Dendritic cell treated with granulocyte-macrophage colony-stimulating factor and Interleukin-4, amounts not matched to agents 40 ng/mL and 50 ng/mL, for 4 days (primary cell): Measurements from ENCODE around the gene PPTC7.
A peak's percentile ranks its signal among the peaks of the same experiment; 100 is the strongest.
"Not testable (repeated sequence)": the region's sequence is repeated elsewhere in the genome, so short reads cannot be mapped to it uniquely, and the experiment has no call there.

Experiments used
- H3K27ac Mint-ChIP-seq: one replicate; pipeline ENCODE4 v1.8.0; 2022; ENCODE audit warnings: mild to moderate bottlenecking, mixed read lengths
- H3K27me3 Mint-ChIP-seq: one replicate; pipeline ENCODE4 v1.8.0; 2022; ENCODE audit warnings: mild to moderate bottlenecking, mixed read lengths
- H3K36me3 Mint-ChIP-seq: one replicate; pipeline ENCODE4 v1.8.0; 2022; ENCODE audit warnings: low read depth, mixed read lengths
- H3K4me1 Mint-ChIP-seq: one replicate; pipeline ENCODE4 v1.8.0; 2022; ENCODE audit warnings: low read depth, mixed read lengths
- H3K4me3 Mint-ChIP-seq: one replicate; pipeline ENCODE4 v1.8.0; 2022; ENCODE audit warnings: mild to moderate bottlenecking, moderate library complexity, mixed read lengths
- H3K9me3 Mint-ChIP-seq: one replicate; pipeline ENCODE4 v1.8.0; 2022; ENCODE audit warnings: mixed read lengths
- intact Hi-C: fragments of 100-400 bp; cut with micrococcal nuclease; formaldehyde crosslinking; loops from one replicate; pipeline ENCODE4 v1.15.0; 2022

Gene PPTC7

DNA sequence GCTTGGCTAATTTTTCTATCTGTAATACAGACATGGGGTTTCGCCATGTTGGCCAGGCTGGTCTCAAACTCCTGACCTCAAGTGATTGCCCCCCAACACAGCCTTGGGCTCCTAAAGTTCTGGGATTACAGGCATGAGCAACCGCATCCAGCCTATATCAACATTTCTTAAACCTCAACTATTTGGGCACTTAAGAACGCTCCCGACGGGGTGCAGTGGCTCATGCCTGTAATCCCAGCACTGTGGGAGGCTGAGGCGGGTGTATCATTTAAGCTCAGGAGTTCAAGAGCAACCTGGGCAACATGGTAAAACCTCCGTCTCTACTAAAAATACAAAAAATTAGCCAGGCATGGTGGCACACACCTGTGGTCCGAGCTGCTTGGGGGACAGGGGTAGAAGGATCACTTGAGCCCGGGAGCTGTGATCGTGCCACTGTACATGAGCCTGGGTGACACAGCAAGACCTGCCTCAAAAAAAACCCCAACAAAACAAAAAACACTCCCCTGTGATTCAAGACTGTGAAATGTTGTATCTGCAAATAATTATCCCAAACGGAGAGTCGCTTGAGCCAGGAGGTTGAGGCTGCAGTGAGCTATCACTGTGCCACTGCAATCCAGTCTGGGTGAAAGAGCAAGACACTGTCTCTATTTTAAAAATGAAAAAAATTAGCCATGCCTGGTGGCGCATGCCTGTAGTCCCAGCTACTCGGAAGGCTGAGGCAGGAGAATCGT, 21.5 kb downstream of the PPTC7 start:
- intact Hi-C loops: loop anchor here (2.0 kb wide), 1 partner anchor 15 kb away; no protein-coding TSS in a partner anchor
- Mint-ChIP-seq H3K4me3 (no peak overlapping the region), H3K9me3 (peaks cover 12% of the 10 kb centered on the region), H3K4me1 (peaks cover 63% of the 10 kb centered on the region), H3K36me3 (peaks cover 12% of the 10 kb centered on the region), H3K27me3 (no peaks in the 10 kb centered on the region), H3K27ac (peak overlapping the region; percentile 60)

DNA sequence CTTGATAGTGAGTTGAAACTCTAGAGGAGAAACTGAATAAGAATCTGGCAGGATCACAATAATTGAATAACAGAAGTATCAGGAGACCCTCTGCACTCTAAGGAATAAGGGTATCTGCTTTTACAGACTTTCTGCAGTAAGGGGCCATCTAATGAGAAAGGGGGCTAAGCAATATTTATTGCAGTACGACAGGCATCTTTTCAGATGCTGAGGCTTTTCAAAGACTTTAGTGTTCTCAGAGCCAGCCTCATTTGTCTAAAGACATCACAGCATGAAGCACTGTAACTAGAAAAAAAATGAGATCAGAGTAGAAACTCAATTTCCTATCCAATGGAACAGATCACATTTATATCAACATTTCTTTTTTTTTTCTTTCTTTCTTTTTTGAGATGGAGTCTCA, 22.2 kb downstream of the PPTC7 start:
- Mint-ChIP-seq H3K27ac (no peak overlapping the region), H3K9me3 (peaks cover 12% of the 10 kb centered on the region), H3K4me3 (no peak overlapping the region), H3K36me3 (peaks cover 12% of the 10 kb centered on the region), H3K4me1 (peaks cover 63% of the 10 kb centered on the region), H3K27me3 (no peaks in the 10 kb centered on the region)
- intact Hi-C loops: no loop called here

DNA sequence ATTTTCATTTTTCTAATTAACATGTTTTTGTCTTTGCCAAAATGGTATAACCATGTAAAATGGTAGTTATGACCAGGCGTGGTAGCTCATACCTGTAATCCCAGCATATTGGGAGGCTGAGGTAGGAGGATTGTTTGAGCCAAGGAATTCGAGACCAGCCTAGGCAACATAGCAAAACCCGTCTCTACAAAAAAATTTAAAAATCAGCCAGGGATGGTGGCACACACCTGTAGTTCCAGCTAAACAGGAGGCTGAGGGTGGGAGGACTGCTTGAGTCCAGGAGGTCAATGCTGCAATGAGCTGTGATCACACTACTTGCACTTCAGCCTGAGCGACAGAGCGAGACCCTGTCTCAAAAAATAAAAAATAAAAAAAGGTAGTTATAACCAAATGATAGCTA, 23.1 kb downstream of the PPTC7 start:
- Mint-ChIP-seq H3K4me3 (no peak overlapping the region), H3K9me3 (peaks cover 12% of the 10 kb centered on the region), H3K27me3 (no peaks in the 10 kb centered on the region), H3K4me1 (peaks cover 63% of the 10 kb centered on the region), H3K27ac (no peak overlapping the region), H3K36me3 (peaks cover 12% of the 10 kb centered on the region)
- intact Hi-C loops: no loop called here

DNA sequence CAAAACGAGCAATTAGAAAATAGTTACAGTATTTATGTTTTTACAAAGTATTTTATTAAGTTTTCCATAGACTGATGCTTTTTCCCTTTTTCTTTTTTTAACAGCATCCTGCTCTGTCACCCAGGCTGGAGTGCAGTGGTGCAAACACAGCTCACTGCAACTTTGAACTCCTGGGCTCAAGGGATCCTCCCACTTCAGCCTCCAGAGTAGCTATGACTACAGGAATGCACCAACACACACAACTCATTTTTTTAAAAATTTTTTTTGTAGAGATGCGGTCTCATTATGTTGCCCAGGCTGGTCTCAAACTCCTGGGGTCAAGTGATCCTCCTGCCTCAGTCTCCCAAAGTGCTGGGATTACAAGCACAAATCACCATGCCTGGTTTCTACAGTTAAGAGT, 24.2 kb downstream of the PPTC7 start:
- peaks cover 65% of the 10 kb centered on the region for H3K4me1 Mint-ChIP-seq
- H3K27me3 Mint-ChIP-seq, H3K4me3 Mint-ChIP-seq, H3K27ac Mint-ChIP-seq: not testable (repeated sequence)
- H3K36me3 Mint-ChIP-seq: peaks cover 12% of the 10 kb centered on the region
- intact Hi-C loops: loop anchor here (10.0 kb wide), 1 partner anchor 54 kb away; the partner anchor contains the start of genes RAD9B and VPS29
- H3K9me3 Mint-ChIP-seq: peaks cover 12% of the 10 kb centered on the region

DNA sequence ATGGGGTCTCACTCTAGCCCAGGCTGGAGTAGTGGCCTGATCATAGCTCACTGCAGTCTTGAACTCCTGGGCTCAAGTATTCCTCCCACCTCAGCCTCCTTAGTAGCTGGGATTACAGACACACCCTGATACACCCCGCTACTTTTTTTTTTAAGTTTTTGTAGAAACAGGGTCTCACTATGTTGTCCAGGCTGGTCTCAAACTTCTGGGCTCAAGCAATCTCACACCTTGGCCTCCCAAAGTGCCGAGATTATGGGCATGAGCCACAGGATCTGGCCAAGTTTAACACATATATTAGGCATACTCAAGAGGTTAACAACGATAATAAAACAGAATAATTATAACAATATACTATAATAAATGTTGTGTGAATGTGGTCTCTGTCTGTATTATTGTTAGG, 25.8 kb downstream of the PPTC7 start:
- Mint-ChIP-seq H3K9me3 (peaks cover 12% of the 10 kb centered on the region), H3K27me3 (no peaks in the 10 kb centered on the region), H3K4me1 (peaks cover 54% of the 10 kb centered on the region), H3K36me3 (peaks cover 12% of the 10 kb centered on the region), H3K4me3 (no peak overlapping the region), H3K27ac (no peak overlapping the region)
- intact Hi-C loops: loop anchor here (10.0 kb wide), 1 partner anchor 52 kb away; the partner anchor contains the start of genes RAD9B and VPS29

DNA sequence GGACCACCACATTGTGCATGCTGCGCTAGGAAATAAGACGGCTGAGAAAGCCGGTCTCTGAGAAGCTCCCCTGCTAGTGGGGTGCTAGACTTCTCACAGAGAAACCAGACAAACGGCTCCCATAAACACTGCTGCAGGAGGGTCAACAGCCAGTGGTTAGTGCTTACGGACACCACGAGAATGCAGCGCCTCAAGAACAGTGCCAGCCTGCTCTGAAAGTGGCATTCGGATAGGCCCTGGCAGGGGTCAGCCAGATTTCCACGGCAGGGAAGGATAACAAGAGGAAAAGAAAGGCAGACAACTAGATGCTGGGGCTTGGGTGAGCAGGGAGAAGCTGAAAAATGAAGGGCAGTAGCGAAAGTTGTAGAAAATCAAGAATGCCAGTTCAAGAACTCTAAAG, 26.4 kb downstream of the PPTC7 start:
- peaks cover 12% of the 10 kb centered on the region for H3K9me3 Mint-ChIP-seq
- peaks cover 16% of the 10 kb centered on the region for H3K36me3 Mint-ChIP-seq
- intact Hi-C loops: loop anchor here (10.0 kb wide), 1 partner anchor 52 kb away; the partner anchor contains the start of genes RAD9B and VPS29
- peaks cover 55% of the 10 kb centered on the region for H3K4me1 Mint-ChIP-seq
- no peaks in the 10 kb centered on the region for H3K27me3 Mint-ChIP-seq
- no peak overlapping the region for H3K4me3 Mint-ChIP-seq
- peak overlapping the region; percentile 50 for H3K27ac Mint-ChIP-seq

DNA sequence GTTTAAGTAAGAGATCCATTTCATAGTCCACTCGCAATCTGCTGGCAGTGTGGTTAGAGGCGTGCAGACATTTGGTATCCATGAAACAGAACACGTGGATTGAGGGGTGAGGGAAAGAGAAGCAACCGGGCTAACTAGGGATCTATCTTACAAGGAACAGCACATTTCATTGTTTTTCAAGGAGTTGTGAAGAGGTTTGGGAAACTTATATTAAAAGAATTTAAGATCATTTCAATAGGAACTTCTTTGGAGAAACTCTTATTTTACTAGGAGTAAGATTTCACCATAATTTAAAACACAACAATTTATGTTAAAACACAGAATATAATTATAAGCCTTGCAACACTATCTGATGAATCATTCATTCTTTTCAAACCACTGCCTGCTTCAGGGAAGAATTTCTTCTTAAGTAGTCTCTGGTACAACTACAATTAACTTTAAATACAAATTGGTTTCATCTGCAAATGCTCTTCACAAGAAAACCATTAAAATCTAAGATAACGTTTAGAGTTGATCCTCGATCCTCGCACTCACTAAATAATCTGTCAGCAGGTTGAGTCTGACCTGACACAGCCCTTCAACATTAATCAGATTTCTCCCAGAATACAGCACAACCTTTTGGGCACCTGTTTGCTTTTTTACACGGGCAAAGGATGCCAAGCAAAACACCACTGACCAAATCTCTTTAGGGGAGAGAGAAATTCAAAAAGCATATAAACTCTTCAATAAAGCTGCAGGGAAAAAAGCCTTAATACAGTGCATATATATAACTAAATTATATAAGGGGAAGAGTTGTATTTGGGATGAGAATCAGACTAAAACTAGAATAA, 27.3 kb downstream of the PPTC7 start:
- Mint-ChIP-seq H3K4me1 (peaks cover 47% of the 10 kb centered on the region), H3K27ac (peak overlapping the region; percentile 50), H3K36me3 (peaks cover 25% of the 10 kb centered on the region), H3K4me3 (no peak overlapping the region), H3K27me3 (no peaks in the 10 kb centered on the region), H3K9me3 (peaks cover 12% of the 10 kb centered on the region)
- intact Hi-C loops: loop anchor here (10.0 kb wide), 1 partner anchor 51 kb away; the partner anchor contains the start of genes RAD9B and VPS29

DNA sequence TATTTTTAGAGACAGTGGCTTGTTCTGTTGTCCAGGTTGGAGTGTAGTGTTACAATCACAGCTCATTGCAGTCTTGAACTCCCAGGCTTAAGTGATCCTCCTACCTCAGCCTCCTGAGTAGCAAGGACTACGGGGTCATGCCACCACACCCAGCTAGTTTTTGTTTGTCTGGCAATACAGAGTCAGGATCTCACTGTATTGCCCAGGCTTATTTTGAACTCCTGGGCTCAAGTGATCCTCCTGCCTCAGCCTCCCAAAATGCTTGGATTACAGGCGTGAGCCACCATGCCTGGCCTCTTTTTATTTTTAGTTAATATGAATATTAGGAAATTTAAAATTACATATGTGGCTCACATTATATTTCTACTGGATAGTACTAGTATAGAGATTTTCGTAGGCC, 28.9 kb downstream of the PPTC7 start:
- H3K36me3 Mint-ChIP-seq: peaks cover 41% of the 10 kb centered on the region
- peaks cover 12% of the 10 kb centered on the region for H3K9me3 Mint-ChIP-seq
- peaks cover 46% of the 10 kb centered on the region for H3K4me1 Mint-ChIP-seq
- H3K27ac Mint-ChIP-seq: no peak overlapping the region
- H3K27me3 Mint-ChIP-seq: no peaks in the 10 kb centered on the region
- H3K4me3 Mint-ChIP-seq: no peak overlapping the region
- intact Hi-C loops: loop anchor here (5.0 to 10.0 kb wide), 2 partner anchors 49 to 102 kb away; partner anchors contain the start of genes ARPC3, RAD9B and VPS29

DNA sequence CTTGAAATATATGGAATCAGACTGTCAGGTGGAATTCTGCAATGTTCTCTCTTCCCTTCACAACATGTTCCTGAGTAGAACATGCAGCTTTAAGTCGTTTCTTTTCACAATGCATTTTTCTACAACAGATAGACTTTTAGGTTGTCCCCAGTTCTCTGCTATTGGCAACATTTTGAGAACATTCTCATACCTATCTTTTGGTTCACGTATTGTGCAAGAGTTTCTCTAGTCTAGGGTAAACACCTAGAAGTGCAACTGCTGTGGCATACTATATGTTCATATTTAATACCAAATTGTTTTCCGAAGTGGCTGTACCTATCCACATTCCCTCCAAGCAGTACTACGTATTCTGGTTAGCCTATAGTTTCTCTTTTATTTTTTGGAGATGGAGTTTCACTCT, 32.1 kb downstream of the PPTC7 start:
- intact Hi-C loops: loop anchor here (5.0 to 10.0 kb wide), 2 partner anchors 46 to 99 kb away; partner anchors contain the start of genes ARPC3, RAD9B and VPS29
- H3K4me1 Mint-ChIP-seq: peaks cover 35% of the 10 kb centered on the region
- H3K27me3 Mint-ChIP-seq: no peaks in the 10 kb centered on the region
- H3K4me3 Mint-ChIP-seq: no peak overlapping the region
- peaks cover 50% of the 10 kb centered on the region for H3K36me3 Mint-ChIP-seq
- no peaks in the 10 kb centered on the region for H3K9me3 Mint-ChIP-seq
- H3K27ac Mint-ChIP-seq: no peak overlapping the region

DNA sequence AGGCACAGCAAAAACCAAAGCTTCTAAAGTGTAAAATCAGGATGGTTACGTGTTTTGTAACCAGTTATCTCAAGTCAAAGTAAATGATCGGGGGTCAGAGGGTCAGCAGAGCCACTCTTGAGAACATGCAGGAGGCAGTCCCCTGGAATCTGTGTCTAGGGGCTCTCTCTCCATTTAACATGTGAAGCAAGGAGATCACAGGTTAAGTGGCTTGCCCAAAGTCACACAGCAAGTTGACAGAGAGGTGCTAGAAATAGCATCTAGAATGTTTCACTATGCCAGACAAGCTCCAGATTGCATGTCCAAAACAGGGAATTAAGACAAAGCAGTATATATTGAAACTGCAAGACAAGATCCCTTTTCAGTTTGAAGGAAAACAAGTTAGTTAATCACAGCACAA, 33.4 kb downstream of the PPTC7 start:
- Mint-ChIP-seq H3K27ac (no peak overlapping the region), H3K27me3 (no peaks in the 10 kb centered on the region), H3K9me3 (no peaks in the 10 kb centered on the region), H3K4me3 (no peak overlapping the region), H3K36me3 (peaks cover 63% of the 10 kb centered on the region), H3K4me1 (peaks cover 33% of the 10 kb centered on the region)
- intact Hi-C loops: loop anchor here (5.0 to 10.0 kb wide), 2 partner anchors 45 to 97 kb away; partner anchors contain the start of genes ARPC3, RAD9B and VPS29

DNA sequence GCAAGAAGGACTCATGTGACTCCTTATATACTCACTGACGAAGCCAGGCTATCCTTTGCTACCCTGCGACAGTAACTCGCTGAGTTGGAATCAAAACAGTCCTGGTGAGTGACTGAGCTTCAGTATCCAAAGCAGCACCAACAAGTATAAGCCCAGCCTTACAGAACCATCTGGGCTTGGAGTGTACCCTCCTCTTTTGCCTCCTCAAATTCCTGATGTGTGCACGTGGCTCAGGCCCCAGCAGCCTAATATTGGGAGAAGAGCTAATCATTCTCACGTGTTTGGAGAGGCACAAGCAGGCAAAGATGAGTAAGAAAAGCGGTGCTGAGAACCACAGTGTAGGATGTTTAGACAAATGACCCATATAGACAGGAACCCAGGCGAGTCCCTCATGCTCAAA, 34.4 kb downstream of the PPTC7 start:
- Mint-ChIP-seq H3K36me3 (peaks cover 72% of the 10 kb centered on the region), H3K27me3 (no peaks in the 10 kb centered on the region), H3K27ac (no peak overlapping the region), H3K4me3 (no peak overlapping the region), H3K9me3 (no peaks in the 10 kb centered on the region), H3K4me1 (peaks cover 31% of the 10 kb centered on the region)
- intact Hi-C loops: no loop called here

DNA sequence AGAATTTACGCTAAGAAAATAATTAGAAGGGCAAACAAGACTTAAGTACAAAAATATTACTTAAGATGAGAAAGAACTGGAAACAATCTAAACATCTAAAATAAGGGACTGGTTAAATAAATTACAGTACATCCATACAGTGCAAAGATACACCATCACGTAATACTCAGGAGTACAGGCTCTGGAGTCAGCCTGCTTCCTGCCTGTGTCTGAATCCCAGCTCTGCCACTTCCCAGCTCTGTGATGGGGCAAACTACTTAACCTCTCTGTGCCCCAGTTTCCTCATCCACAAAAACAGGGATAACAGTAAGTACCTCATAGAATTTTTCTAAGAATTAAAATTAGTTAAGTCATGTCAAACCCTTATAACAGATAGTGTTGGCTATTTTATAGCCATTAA, 36.0 kb downstream of the PPTC7 start:
- Mint-ChIP-seq H3K36me3 (peaks cover 87% of the 10 kb centered on the region), H3K4me3 (no peak overlapping the region), H3K27ac (no peak overlapping the region), H3K9me3 (no peaks in the 10 kb centered on the region), H3K27me3 (no peaks in the 10 kb centered on the region), H3K4me1 (peaks cover 33% of the 10 kb centered on the region)
- intact Hi-C loops: no loop called here

DNA sequence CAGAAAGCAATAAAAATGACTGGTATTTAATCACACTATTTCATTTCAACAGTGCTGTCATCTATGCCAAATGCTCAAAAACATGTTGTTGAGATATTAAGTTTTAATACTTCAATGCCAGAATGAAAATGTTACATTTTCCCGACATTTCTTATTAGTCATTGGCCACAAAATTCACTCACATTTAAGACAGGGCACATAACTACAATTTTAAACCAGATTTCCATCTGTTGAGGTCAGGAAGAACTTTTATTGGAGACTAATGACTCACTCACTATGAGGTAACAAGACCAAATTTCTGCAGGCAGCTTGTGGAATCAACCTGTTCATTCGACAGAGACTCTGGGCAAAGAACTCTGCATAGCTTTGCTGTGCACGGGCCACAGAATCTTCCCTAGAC, 36.8 kb downstream of the PPTC7 start:
- Mint-ChIP-seq H3K9me3 (no peaks in the 10 kb centered on the region), H3K27me3 (no peaks in the 10 kb centered on the region), H3K4me3 (no peak overlapping the region), H3K36me3 (peaks cover 87% of the 10 kb centered on the region), H3K27ac (no peak overlapping the region), H3K4me1 (peaks cover 29% of the 10 kb centered on the region)
- intact Hi-C loops: no loop called here

DNA sequence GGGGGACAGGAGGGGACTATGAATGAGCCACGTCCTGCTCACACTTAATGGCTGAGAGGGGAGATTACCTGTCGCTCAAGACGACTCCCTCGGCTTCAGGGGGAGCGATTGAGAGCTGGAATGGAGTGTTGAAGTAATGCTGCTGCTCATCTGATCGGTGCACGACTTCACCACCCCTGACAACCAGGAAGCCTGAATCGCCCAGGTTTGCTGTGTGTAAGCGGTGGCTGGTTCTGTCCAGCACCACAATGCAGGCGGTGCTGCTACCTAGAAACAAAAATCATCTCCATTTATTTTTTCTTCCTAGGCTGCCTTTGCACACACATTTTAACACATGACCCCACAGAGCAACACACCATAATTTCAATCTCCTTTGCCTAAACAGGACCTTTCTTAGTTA, 37.3 kb downstream of the PPTC7 start:
- H3K4me3 Mint-ChIP-seq: no peak overlapping the region
- no peaks in the 10 kb centered on the region for H3K27me3 Mint-ChIP-seq
- H3K27ac Mint-ChIP-seq: no peak overlapping the region
- H3K36me3 Mint-ChIP-seq: peaks cover 87% of the 10 kb centered on the region
- peaks cover 29% of the 10 kb centered on the region for H3K4me1 Mint-ChIP-seq
- intact Hi-C loops: no loop called here
- no peaks in the 10 kb centered on the region for H3K9me3 Mint-ChIP-seq
